Fibroblast of skin of left quadriceps (primary cell): ENCODE data around the gene IMPG2.

Experiments
- DNase-seq, 2 experiments: peaks; one replicate each; pipeline ENCODE4 v3.0.0-alpha.2; 2013; ENCODE audit warnings: low read depth in 2 of 2

Gene IMPG2

GRCh38 chr3:101240719-101241399 is 79.5 kb downstream of the IMPG2 start:
- no peak for DNase-seq

- DNase-seq, result no peak
Observed at GRCh38 chr3:101235048-101235447, 85.3 kb downstream of the IMPG2 start.

- no peak for DNase-seq
Observed at GRCh38 chr3:101230618-101231017, 89.8 kb downstream of the IMPG2 start.

- DNase-seq, result no peak
Observed at GRCh38 chr3:101229681-101230080, 90.7 kb downstream of the IMPG2 start.

- DNase-seq, result no peak
Observed at GRCh38 chr3:101228441-101228840, 91.9 kb downstream of the IMPG2 start.

- no peak for DNase-seq
Observed at GRCh38 chr3:101224739-101225138, 95.6 kb downstream of the IMPG2 start.

GRCh38 chr3:101223016-101223415 is 97.4 kb downstream of the IMPG2 start:
- DNase-seq, result no peak

GRCh38 chr3:101219842-101220560 is 100.4 kb downstream of the IMPG2 start:
- no peak for DNase-seq

- no peak for DNase-seq
Observed at GRCh38 chr3:101217472-101218245, 102.7 kb downstream of the IMPG2 start.

- no peak for DNase-seq
Observed at GRCh38 chr3:101216710-101217465, 103.5 kb downstream of the IMPG2 start.

- DNase-seq, result no peak
Observed at GRCh38 chr3:101212730-101213129, 107.6 kb downstream of the IMPG2 start.

GRCh38 chr3:101204246-101204645 is 116.1 kb downstream of the IMPG2 start:
- no peak for DNase-seq

- DNase-seq, result no peak
Observed at GRCh38 chr3:101203411-101203810, 117.0 kb downstream of the IMPG2 start.

GRCh38 chr3:101202640-101203039 is 117.7 kb downstream of the IMPG2 start:
- DNase-seq, result no peak

- DNase-seq, result no peak
Observed at GRCh38 chr3:101200461-101200860, 119.9 kb downstream of the IMPG2 start.

GRCh38 chr3:101195951-101196713 is 124.2 kb downstream of the IMPG2 start:
- DNase-seq, result peak in 1 of 2 experiments; percentile 62

- DNase-seq, result no peak
Observed at GRCh38 chr3:101194392-101194791, 126.0 kb downstream of the IMPG2 start.

GRCh38 chr3:101193957-101194356 is 126.4 kb downstream of the IMPG2 start:
- peak; percentile 81 to 82 for DNase-seq

- DNase-seq, result no peak
Observed at GRCh38 chr3:101189796-101190195, 130.6 kb downstream of the IMPG2 start.

GRCh38 chr3:101189176-101189575 is 131.2 kb downstream of the IMPG2 start:
- no peak for DNase-seq

- no peak for DNase-seq
Observed at GRCh38 chr3:101185341-101185740, 135.0 kb downstream of the IMPG2 start.
